ENCODE measurements around the gene JAK1.

JAK1 gene

GRCh38 chr1:64864018-64864940 is 102.1 kb downstream of the JAK1 start:
- DNase-seq (ENCODE audit: low spot score): peak; percentile 71

GRCh38 chr1:64861611-64862010 is 104.7 kb downstream of the JAK1 start:
- no peak for DNase-seq (ENCODE audit: low spot score)

- no peak for DNase-seq (ENCODE audit: low spot score)
Observed at GRCh38 chr1:64857347-64857746, 109.0 kb downstream of the JAK1 start.

- no peak for DNase-seq (ENCODE audit: low spot score)
Observed at GRCh38 chr1:64856553-64856952, 109.8 kb downstream of the JAK1 start.

- DNase-seq (ENCODE audit: low spot score): no peak
Observed at GRCh38 chr1:64855557-64855956, 110.8 kb downstream of the JAK1 start.

GRCh38 chr1:64854674-64855073 is 111.7 kb downstream of the JAK1 start:
- no peak for DNase-seq (ENCODE audit: low spot score)

GRCh38 chr1:64851664-64852063 is 114.7 kb downstream of the JAK1 start:
- DNase-seq (ENCODE audit: low spot score): no peak

- no peak for DNase-seq (ENCODE audit: low spot score)
Observed at GRCh38 chr1:64850846-64851245, 115.5 kb downstream of the JAK1 start.

- DNase-seq (ENCODE audit: low spot score): no peak
Observed at GRCh38 chr1:64849942-64850341, 116.4 kb downstream of the JAK1 start.

- no peak for DNase-seq (ENCODE audit: low spot score)
Observed at GRCh38 chr1:64848803-64849202, 117.5 kb downstream of the JAK1 start.

GRCh38 chr1:64848136-64848535 is 118.2 kb downstream of the JAK1 start:
- no peak for DNase-seq (ENCODE audit: low spot score)

- DNase-seq (ENCODE audit: low spot score): no peak
Observed at GRCh38 chr1:64847666-64848065, 118.7 kb downstream of the JAK1 start.

- DNase-seq (ENCODE audit: low spot score): no peak
Observed at GRCh38 chr1:64846573-64847430, 119.5 kb downstream of the JAK1 start.

- no peak for DNase-seq (ENCODE audit: low spot score)
Observed at GRCh38 chr1:64845831-64846425, 120.4 kb downstream of the JAK1 start.

GRCh38 chr1:64844609-64845008 is 121.7 kb downstream of the JAK1 start:
- DNase-seq (ENCODE audit: low spot score): no peak

- no peak for DNase-seq (ENCODE audit: low spot score)
Observed at GRCh38 chr1:64844175-64844574, 122.2 kb downstream of the JAK1 start.

GRCh38 chr1:64843675-64844074 is 122.7 kb downstream of the JAK1 start:
- no peak for DNase-seq (ENCODE audit: low spot score)

GRCh38 chr1:64842224-64842623 is 124.1 kb downstream of the JAK1 start:
- no peak for DNase-seq (ENCODE audit: low spot score)

- DNase-seq (ENCODE audit: low spot score): no peak
Observed at GRCh38 chr1:64841330-64842065, 124.9 kb downstream of the JAK1 start.

GRCh38 chr1:64839732-64840405 is 126.5 kb downstream of the JAK1 start:
- DNase-seq (ENCODE audit: low spot score): no peak

- DNase-seq (ENCODE audit: low spot score): no peak
Observed at GRCh38 chr1:64839261-64839660, 127.1 kb downstream of the JAK1 start.
